Hepatocyte (in vitro differentiated cells): ENCODE measurements around the gene RHEX. TPM values are rescaled to one million over a fixed set of nuclear protein-coding genes. Genes with fewer than 3 reads are reported as not detected.

ENCODE experiments used
- DNase-seq: peaks from one replicate; pipeline ENCODE4 v3.0.0-alpha.2; 2016; ENCODE audit warnings: low spot score
- H2AFZ ChIP-seq: fragments of 200-600 bp; sonication (generic); 2 replicates; pipeline ENCODE4 v1.6.0; 2016; ENCODE audit warnings: antibody characterized with exemption, mild to moderate bottlenecking
- H3K27ac ChIP-seq: fragments of 200-600 bp; sonication (generic); 2 replicates; pipeline ENCODE4 v1.5.1; 2016; ENCODE audit warnings: mild to moderate bottlenecking
- H3K27me3 ChIP-seq: fragments of 200-600 bp; sonication (generic); 2 replicates; pipeline ENCODE4 v1.6.1; 2016
- H3K36me3 ChIP-seq: fragments of 200-600 bp; sonication (generic); replicated peaks from 2 replicates; pipeline ENCODE4 v1.5.1; 2016; ENCODE audit warnings: low read depth; ENCODE audit not compliant: insufficient read depth
- H3K4me1 ChIP-seq: fragments of 200-600 bp; sonication (generic); 2 replicates; pipeline ENCODE4 v1.5.1; 2016; ENCODE audit warnings: mild to moderate bottlenecking, moderate library complexity; ENCODE audit not compliant: insufficient read depth
- H3K4me2 ChIP-seq: fragments of 200-600 bp; sonication (generic); 2 replicates; pipeline ENCODE4 v1.6.0; 2016
- H3K4me3 ChIP-seq: fragments of 200-600 bp; sonication (generic); 2 replicates; pipeline ENCODE4 v1.5.1; 2016; ENCODE audit warnings: mild to moderate bottlenecking
- H3K79me2 ChIP-seq: fragments of 200-600 bp; sonication (generic); 2 replicates; pipeline ENCODE4 v1.6.0; 2017; ENCODE audit warnings: mild to moderate bottlenecking
- H3K9me2 ChIP-seq: fragments of 200-600 bp; sonication (generic); replicated peaks from 2 replicates; pipeline ENCODE4 v1.6.0; 2017; ENCODE audit warnings: mild to moderate bottlenecking; ENCODE audit not compliant: insufficient read depth
- H3K9me3 ChIP-seq: fragments of 200-600 bp; sonication (generic); 2 replicates; pipeline ENCODE4 v1.5.1; 2016; ENCODE audit warnings: low read depth, mild to moderate bottlenecking
- H4K20me1 ChIP-seq: fragments of 200-600 bp; sonication (generic); 2 replicates; pipeline ENCODE4 v1.6.0; 2016; ENCODE audit warnings: mild to moderate bottlenecking; ENCODE audit not compliant: insufficient read depth, poor library complexity, severe bottlenecking
- EZH2 ChIP-seq: fragments of 200-600 bp; sonication (generic); IDR thresholded peaks from 2 replicates; pipeline ENCODE4 v1.6.1; 2016; ENCODE audit warnings: antibody characterized with exemption, mild to moderate bottlenecking, borderline replicate concordance
- EZH2phosphoT487 ChIP-seq: fragments of 200-600 bp; sonication (generic); IDR thresholded peaks from one replicate; pipeline ENCODE4 v1.6.1; 2018; ENCODE audit warnings: antibody characterized with exemption, mild to moderate bottlenecking, low read depth, moderate library complexity; ENCODE audit not compliant: unreplicated experiment, severe bottlenecking
- WGBS: methylation state at CpG from one replicate; pipeline ENCODE4 v1.1.6; 2016; ENCODE audit warnings: low lambda C conversion rate; ENCODE audit errors: missing lambda C conversion rate; 5-methylcytosine and 5-hydroxymethylcytosine counted together
- polyA plus RNA-seq: library from polyadenylated mRNA; unstranded; fragments of >200 nt; fragmentation: Nextera tagmentation; extraction: Ambion mirVana; gene quantifications from 2 replicates; pipeline ENCODE4 v1.2.1, GENCODE V29; 2016
- total RNA-seq: library from RNA; depleted of rRNA; stranded (reverse); fragments of >200 nt; gene quantifications from 2 replicates; pipeline ENCODE4 v1.2.3, GENCODE V29; 2014
- TF ChIP-seq, protein P1 (sequence below): fragments of 200-600 bp; sonication (generic); IDR thresholded peaks from 2 replicates; pipeline ENCODE4 v1.5.1; 2016; ENCODE audit warnings: antibody characterized with exemption, mild to moderate bottlenecking; ENCODE audit not compliant: poor library complexity

RHEX gene
- total and polyA plus RNA-seq, 2 experiments from 2014 or later, result 0.51 TPM; not detected in 1

DNA sequence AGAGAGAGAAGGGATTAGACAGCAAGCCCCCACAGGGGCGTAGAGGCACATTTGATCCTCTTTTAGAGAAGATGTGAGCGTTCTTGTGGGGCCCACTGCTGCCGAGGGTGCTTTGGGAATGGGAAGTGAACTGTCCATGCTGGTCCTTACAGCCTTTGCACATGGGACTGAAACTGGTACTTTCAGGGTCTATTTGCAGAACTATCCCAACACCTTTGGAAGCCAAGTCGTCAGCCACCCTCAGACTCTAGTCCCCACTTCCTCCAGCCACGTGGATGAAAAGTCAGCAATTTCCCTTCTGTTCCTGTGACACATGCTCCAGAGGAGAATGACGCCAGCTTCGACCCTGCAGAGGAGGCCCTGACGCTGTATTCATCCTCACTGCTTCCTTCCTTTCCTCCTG lies 47.2 kb upstream of the RHEX start:
- Histone ChIP-seq H3K9me3 (no peaks in the 10 kb centered on the region), H3K9me2 (no peaks in the 10 kb centered on the region), H3K27ac (peak overlapping the region; percentile 78), H4K20me1 (no peaks in the 10 kb centered on the region), H3K79me2 (no peaks in the 10 kb centered on the region), H2AFZ (no peak overlapping the region), H3K4me2 (no peak overlapping the region), H3K4me1 (peaks cover 24% of the 10 kb centered on the region), H3K27me3 (no peaks in the 10 kb centered on the region), H3K36me3 (no peaks in the 10 kb centered on the region), H3K4me3 (no peak overlapping the region)
- WGBS, result 81% methylated on average over 8 of the region's 8 CpGs
- no peak for DNase-seq
- TF ChIP-seq EZH2phosphoT487, result no peak
- TF ChIP-seq EZH2, result no peak
- TF ChIP-seq, protein P1, sequence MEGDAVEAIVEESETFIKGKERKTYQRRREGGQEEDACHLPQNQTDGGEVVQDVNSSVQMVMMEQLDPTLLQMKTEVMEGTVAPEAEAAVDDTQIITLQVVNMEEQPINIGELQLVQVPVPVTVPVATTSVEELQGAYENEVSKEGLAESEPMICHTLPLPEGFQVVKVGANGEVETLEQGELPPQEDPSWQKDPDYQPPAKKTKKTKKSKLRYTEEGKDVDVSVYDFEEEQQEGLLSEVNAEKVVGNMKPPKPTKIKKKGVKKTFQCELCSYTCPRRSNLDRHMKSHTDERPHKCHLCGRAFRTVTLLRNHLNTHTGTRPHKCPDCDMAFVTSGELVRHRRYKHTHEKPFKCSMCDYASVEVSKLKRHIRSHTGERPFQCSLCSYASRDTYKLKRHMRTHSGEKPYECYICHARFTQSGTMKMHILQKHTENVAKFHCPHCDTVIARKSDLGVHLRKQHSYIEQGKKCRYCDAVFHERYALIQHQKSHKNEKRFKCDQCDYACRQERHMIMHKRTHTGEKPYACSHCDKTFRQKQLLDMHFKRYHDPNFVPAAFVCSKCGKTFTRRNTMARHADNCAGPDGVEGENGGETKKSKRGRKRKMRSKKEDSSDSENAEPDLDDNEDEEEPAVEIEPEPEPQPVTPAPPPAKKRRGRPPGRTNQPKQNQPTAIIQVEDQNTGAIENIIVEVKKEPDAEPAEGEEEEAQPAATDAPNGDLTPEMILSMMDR, result no peak

DNA sequence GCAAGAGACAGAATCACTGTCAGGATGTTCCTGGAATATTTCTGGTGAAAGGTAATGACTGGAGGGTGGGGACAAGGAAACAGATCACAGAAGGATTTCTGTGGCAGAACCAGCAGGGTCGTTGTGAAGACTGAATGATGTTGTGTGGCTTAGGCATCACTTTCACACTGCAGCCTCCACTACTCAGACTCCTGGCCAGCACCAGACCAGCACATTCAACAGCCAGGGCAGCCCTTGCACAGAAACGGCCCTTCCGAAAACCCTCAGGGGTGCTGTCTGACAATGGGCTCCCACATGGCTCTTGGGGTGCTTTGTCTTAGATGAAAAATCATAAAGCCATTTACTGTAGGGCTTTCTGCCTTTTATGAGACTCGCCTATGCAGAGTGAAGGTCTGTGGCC lies 46.0 kb upstream of the RHEX start:
- TF ChIP-seq, protein P1, result no peak
- TF ChIP-seq EZH2 (no peak), EZH2phosphoT487 (no peak)

GRCh38 chr1:206010060-206010459 lies 42.9 kb upstream of the RHEX start:
- TF ChIP-seq, protein P1, result no peak
- TF ChIP-seq EZH2phosphoT487 (no peak), EZH2 (no peak)
- Histone ChIP-seq H3K79me2 (no peaks in the 10 kb centered on the region), H3K4me3 (no peak overlapping the region), H3K27me3 (no peaks in the 10 kb centered on the region), H4K20me1 (no peaks in the 10 kb centered on the region), H3K27ac (no peak overlapping the region), H3K4me1 (no peaks in the 10 kb centered on the region), H3K9me2 (no peaks in the 10 kb centered on the region), H3K4me2 (no peak overlapping the region), H3K9me3 (no peaks in the 10 kb centered on the region), H3K36me3 (no peaks in the 10 kb centered on the region), H2AFZ (no peak overlapping the region)
- 56% methylated on average over 5 of the region's 5 CpGs for WGBS
- DNase-seq, result no peak

More for the DNA sequence above, 46.0 kb upstream of the RHEX start:
- H3K27me3 ChIP-seq, result no peaks in the 10 kb centered on the region
- H3K4me1 ChIP-seq, result peaks cover 19% of the 10 kb centered on the region
- no peak for DNase-seq
- H3K36me3 ChIP-seq, result no peaks in the 10 kb centered on the region
- no peaks in the 10 kb centered on the region for H4K20me1 ChIP-seq
- WGBS, result 69% methylated on average over 4 of the region's 4 CpGs
- no peak overlapping the region for H3K4me2 ChIP-seq
- H3K9me2 ChIP-seq, result no peaks in the 10 kb centered on the region
- no peaks in the 10 kb centered on the region for H3K79me2 ChIP-seq
- H3K27ac ChIP-seq, result no peak overlapping the region
- H3K9me3 ChIP-seq, result no peaks in the 10 kb centered on the region
- no peak overlapping the region for H3K4me3 ChIP-seq
- no peak overlapping the region for H2AFZ ChIP-seq

- H4K20me1 ChIP-seq, result no peaks in the 10 kb centered on the region
- H3K4me3 ChIP-seq, result no peak overlapping the region
- H3K9me2 ChIP-seq, result no peaks in the 10 kb centered on the region
- H3K79me2 ChIP-seq, result no peaks in the 10 kb centered on the region
- H2AFZ ChIP-seq, result no peak overlapping the region
- no peaks in the 10 kb centered on the region for H3K4me1 ChIP-seq
- DNase-seq, result no peak
- 93% methylated on average over 8 of the region's 8 CpGs for WGBS
- TF ChIP-seq, protein P1, result no peak
- TF ChIP-seq EZH2 (no peak), EZH2phosphoT487 (no peak)
- H3K9me3 ChIP-seq, result no peaks in the 10 kb centered on the region
- no peaks in the 10 kb centered on the region for H3K27me3 ChIP-seq
- no peaks in the 10 kb centered on the region for H3K36me3 ChIP-seq
- no peak overlapping the region for H3K27ac ChIP-seq
- no peak overlapping the region for H3K4me2 ChIP-seq
Observed at GRCh38 chr1:206011057-206011456, 41.9 kb upstream of the RHEX start.
